OCI-LY7 (cell line): ENCODE measurements around the gene NOS3. TPM values are rescaled to one million over a fixed set of nuclear protein-coding genes. Genes with fewer than 3 reads are reported as not detected.

Experiments
- BruUV-seq: library from RNA; stranded (reverse); fragments of 400-500 nt; replicated peaks from 2 replicates; lab custom pipeline; 2021; lab: Mats Ljungman, UMichigan
- CTCF ChIA-PET: fragments of 300-600 bp; sonication (Branson Sonifier 250); formaldehyde crosslinking; loops from one replicate; lab custom pipeline; 2022; ENCODE audit warnings: antibody characterized with exemption; ENCODE audit not compliant: unreplicated experiment; lab: Charles Lee
- POLR2A ChIA-PET: fragments of 300-600 bp; sonication (Branson Sonifier 250); formaldehyde crosslinking; loops from one replicate; lab custom pipeline; 2022; ENCODE audit warnings: antibody characterized with exemption; lab: Charles Lee
- DNase-seq: peaks from one replicate; pipeline ENCODE4 v3.0.0-alpha.2; 2015; ENCODE audit warnings: low spot score
- H2AFZ ChIP-seq: fragments of 200-600 bp; sonication (generic), shearing (Covaris generic); 2 replicates; pipeline ENCODE4 v1.6.1; 2014; ENCODE audit warnings: mild to moderate bottlenecking, antibody characterized with exemption, low read length, moderate library complexity
- H3K27ac ChIP-seq: fragments of 200-600 bp; sonication (generic); 2 replicates; pipeline ENCODE4 v1.5.1; 2014; ENCODE audit warnings: mixed run types, low read depth, mild to moderate bottlenecking, moderate library complexity, low read length, inconsistent platforms; ENCODE audit not compliant: poor library complexity, severe bottlenecking
- H3K36me3 ChIP-seq: fragments of 200-600 bp; sonication (generic); 2 replicates; pipeline ENCODE4 v1.6.1; 2014; ENCODE audit warnings: mild to moderate bottlenecking, antibody characterized with exemption, low read length, moderate library complexity, mixed read lengths; ENCODE audit not compliant: insufficient read depth
- H3K4me1 ChIP-seq: fragments of 200-600 bp; sonication (generic); 2 replicates; pipeline ENCODE4 v1.5.1; 2014; ENCODE audit warnings: mild to moderate bottlenecking, low read length; ENCODE audit not compliant: insufficient read depth, poor library complexity, severe bottlenecking
- H3K4me2 ChIP-seq: fragments of 200-600 bp; sonication (generic); 2 replicates; pipeline ENCODE4 v1.6.1; 2014; ENCODE audit warnings: mild to moderate bottlenecking, low read length
- H3K4me3 ChIP-seq: fragments of 200-600 bp; sonication (generic); 2 replicates; pipeline ENCODE4 v1.5.1; 2014; ENCODE audit warnings: mild to moderate bottlenecking, low read depth, low read length; ENCODE audit not compliant: poor library complexity, severe bottlenecking
- H3K79me2 ChIP-seq: fragments of 200-600 bp; sonication (generic); 2 replicates; pipeline ENCODE4 v1.6.1; 2016; ENCODE audit warnings: low read depth, mild to moderate bottlenecking, low read length, moderate library complexity, mixed read lengths; ENCODE audit not compliant: insufficient read depth
- H3K9me2 ChIP-seq: fragments of 200-600 bp; sonication (generic); 2 replicates; pipeline ENCODE4 v1.6.1; 2016; ENCODE audit warnings: mild to moderate bottlenecking, low read length, mixed read lengths; ENCODE audit not compliant: insufficient read depth
- H3K9me3 ChIP-seq: fragments of 200-600 bp; sonication (generic); 2 replicates; pipeline ENCODE4 v1.6.1; 2014; ENCODE audit warnings: mild to moderate bottlenecking, mixed run types, low read length, mixed read lengths
- H4K20me1 ChIP-seq: fragments of 200-600 bp; sonication (generic); 2 replicates; pipeline ENCODE4 v1.6.1; 2014; ENCODE audit warnings: mild to moderate bottlenecking, antibody characterized with exemption, low read length, moderate library complexity, mixed read lengths; ENCODE audit not compliant: insufficient read depth
- CTCF ChIP-seq: fragments of 200-600 bp; sonication (generic); conservative IDR thresholded peaks from 2 replicates; pipeline ENCODE4 v1.5.1; 2014; ENCODE audit warnings: mild to moderate bottlenecking, antibody characterized with exemption, low read length, moderate library complexity, mixed read lengths
- EZH2phosphoT487 ChIP-seq: fragments of 200-600 bp; sonication (generic); IDR thresholded peaks from 2 replicates; pipeline ENCODE4 v1.6.1; 2018; ENCODE audit warnings: low read depth, borderline replicate concordance, mild to moderate bottlenecking, mixed run types, antibody characterized with exemption, low read length, moderate library complexity, mixed read lengths
- intact Hi-C: fragments of 100-400 bp; cut with micrococcal nuclease; formaldehyde crosslinking; loops from one replicate; pipeline ENCODE4 v1.10.0; 2022; ENCODE audit not compliant: unreplicated experiment
- total RNA-seq, 2 experiments: library from RNA; depleted of rRNA in 1 of 2; stranded (reverse); fragments of >200 nt in 1 of 2; shearing (Covaris generic) in 1 of 2; gene quantifications; 2 replicates each; pipeline ENCODE4 v1.2.3, GENCODE V29; 2014 to 2022

The NOS3 gene
- total RNA-seq, 2 experiments from 2014 or later: 0.78 to 0.82 TPM

- Histone ChIP-seq H3K4me3 (peak overlapping the region; percentile 72), H4K20me1 (no peaks in the 10 kb centered on the region), H3K27ac (peak overlapping the region; percentile 84), H3K4me1 (peaks cover 64% of the 10 kb centered on the region), H2AFZ (peak overlapping the region; percentile 65; the same call in 1 of the 2 replicates), H3K4me2 (peak overlapping the region; percentile 97), H3K36me3 (no peaks in the 10 kb centered on the region), H3K9me3 (no peaks in the 10 kb centered on the region), H3K9me2 (no peaks in the 10 kb centered on the region), H3K79me2 (no peaks in the 10 kb centered on the region)
- POLR2A ChIA-PET: interaction anchor here (1.0 to 1.3 kb wide), 4 partner anchors 12 to 77 kb away, joined by 3 read pairs; no protein-coding TSS in a partner anchor
- intact Hi-C loops: loop anchor here (1.0 to 10.0 kb wide), 4 partner anchors 54 to 600 kb away; partner anchors contain the start of genes ABCB8, AGAP3, FASTK and TMUB1
- no TSS peak for BruUV-seq
- peak; percentile 92 for DNase-seq
- TF ChIP-seq EZH2phosphoT487 (no peak), CTCF (peak; percentile 67)
- CTCF ChIA-PET: interaction anchor here (0.6 kb wide), 4 partner anchors 10 to 73 kb away, joined by 3 to 4 read pairs (median 3); no protein-coding TSS in a partner anchor
These were observed 16.1 kb upstream of the NOS3 start for GRCh38 chr7:150974468-150975391.

- BruUV-seq: TSS peak; percentile 66
- Histone ChIP-seq H3K9me3 (no peaks in the 10 kb centered on the region), H3K9me2 (no peaks in the 10 kb centered on the region), H3K4me2 (peak overlapping the region; percentile 97), H3K36me3 (no peaks in the 10 kb centered on the region), H4K20me1 (no peaks in the 10 kb centered on the region), H3K4me1 (peaks cover 64% of the 10 kb centered on the region), H3K4me3 (peak overlapping the region; percentile 72), H3K79me2 (no peaks in the 10 kb centered on the region), H2AFZ (peak overlapping the region; percentile 48; the same call in 1 of the 2 replicates), H3K27ac (peak overlapping the region; percentile 84)
- ChIA-PET CTCF (interaction anchor here (0.5 to 0.6 kb wide), 3 partner anchors 26 to 77 kb away, joined by 3 to 4 read pairs (median 3); no protein-coding TSS in a partner anchor), POLR2A (interaction anchor here (1.0 to 1.2 kb wide), 3 partner anchors 13 to 569 kb away, joined by 3 read pairs; no protein-coding TSS in a partner anchor)
- TF ChIP-seq EZH2phosphoT487 (no peak), CTCF (no peak)
- intact Hi-C loops: loop anchor here (10.0 kb wide), 2 partner anchors 109 to 601 kb away; partner anchors contain the start of genes AGAP3, FASTK, TMUB1 and ZNF775
- DNase-seq: peak; percentile 36
These were observed 15.1 kb upstream of the NOS3 start for GRCh38 chr7:150975536-150976319.
